RPMI7951 (cell line): ENCODE results near the gene TLCD3B. TPM values are rescaled to one million over a fixed set of nuclear protein-coding genes. Genes with fewer than 3 reads are reported as not detected.

ENCODE experiments used
- total RNA-seq: library from RNA; depleted of rRNA; stranded (reverse); fragments of >200 nt; shearing (Covaris generic); gene quantifications from 2 replicates; pipeline ENCODE4 v1.2.3, GENCODE V29; 2014; rRNA removed

Gene TLCD3B
- total RNA-seq, 1 experiment from 2014 or later: 0.12 TPM

Other genes with a start within 250 kb of the TLCD3B start
- 120 and 128 TPM in 2 replicates for gene KIF22, start 240.5 kb downstream of the TLCD3B start, total RNA-seq
- gene MAZ, start 224.7 kb downstream of the TLCD3B start, total RNA-seq: 114 and 181 TPM in 2 replicates
- gene PRRT2, start 219.1 kb downstream of the TLCD3B start, total RNA-seq: 1.7 and 2.5 TPM in 2 replicates
- gene PAGR1, start 215.1 kb downstream of the TLCD3B start, total RNA-seq: 20.5 and 22.8 TPM in 2 replicates
- 140 and 141 TPM in 2 replicates for gene MVP, start 210.8 kb downstream of the TLCD3B start, total RNA-seq
- gene CDIPT, start 168.0 kb downstream of the TLCD3B start, total RNA-seq: 83.4 and 90.4 TPM in 2 replicates
- gene SEZ6L2, start 131.7 kb downstream of the TLCD3B start, total RNA-seq: 4.9 and 6.2 TPM in 2 replicates
- gene ASPHD1, start 130.8 kb downstream of the TLCD3B start, total RNA-seq: 2.6 and 4.8 TPM in 2 replicates
- gene KCTD13, start 105.0 kb downstream of the TLCD3B start, total RNA-seq: 3.5 and 5.3 TPM in 2 replicates
- 84.8 and 110 TPM in 2 replicates for gene TMEM219, start 69.2 kb downstream of the TLCD3B start, total RNA-seq
- 15.3 and 26.5 TPM in 2 replicates for gene TAOK2, start 57.4 kb downstream of the TLCD3B start, total RNA-seq
- 16.1 and 21.0 TPM in 2 replicates for gene HIRIP3, start 35.7 kb downstream of the TLCD3B start, total RNA-seq
- 53.7 and 81.3 TPM in 2 replicates for gene INO80E, start 35.0 kb downstream of the TLCD3B start, total RNA-seq
- gene DOC2A, start 20.2 kb downstream of the TLCD3B start, total RNA-seq: 1.1 TPM in 1 of 2 replicates, not detected in the other
- gene C16orf92, start 8.1 kb downstream of the TLCD3B start, total RNA-seq: not detected in 2 replicates
- 1,895 and 1,949 TPM in 2 replicates for gene ALDOA, start 34.5 kb upstream of the TLCD3B start, total RNA-seq
- gene PPP4C, start 44.7 kb upstream of the TLCD3B start, total RNA-seq: 101 and 136 TPM in 2 replicates
- gene TBX6, start 60.7 kb upstream of the TLCD3B start, total RNA-seq: 0.10 and 0.48 TPM in 2 replicates
- gene YPEL3, start 64.9 kb upstream of the TLCD3B start, total RNA-seq: 13.2 and 14.9 TPM in 2 replicates
- gene GDPD3, start 82.3 kb upstream of the TLCD3B start, total RNA-seq: 0.29 and 0.48 TPM in 2 replicates
- gene MAPK3, start 91.9 kb upstream of the TLCD3B start, total RNA-seq: 36.3 and 39.9 TPM in 2 replicates
- 3.4 and 4.4 TPM in 2 replicates for gene CORO1A, start 152.3 kb upstream of the TLCD3B start, total RNA-seq
- gene BOLA2B, start 162.4 kb upstream of the TLCD3B start, total RNA-seq: 135 and 207 TPM in 2 replicates
- 27.3 and 33.0 TPM in 2 replicates for gene SLX1A, start 162.6 kb upstream of the TLCD3B start, total RNA-seq
- 4.2 and 6.0 TPM in 2 replicates for gene SULT1A3, start 168.0 kb upstream of the TLCD3B start, total RNA-seq
- 0.12 and 0.29 TPM in 2 replicates for gene NPIPB13, start 217.2 kb upstream of the TLCD3B start, total RNA-seq